PC-3 (cell line): ENCODE data around the gene PRPF40A. TPM values are rescaled to one million over a fixed set of nuclear protein-coding genes. Genes with fewer than 3 reads are reported as not detected.

Experiments used
- ATAC-seq: fragments of 200-7000 bp; cut with Tn5 transposase; 2 replicates; pipeline ENCODE4 v1.9.1; 2020; ENCODE audit warnings: mild to moderate bottlenecking, moderate library complexity
- BruUV-seq: library from RNA; stranded (reverse); fragments of 400-500 nt; replicated peaks from 2 replicates; lab custom pipeline; 2021; lab: Mats Ljungman, UMichigan
- CTCF ChIA-PET: fragments of 300-600 bp; sonication (Branson Sonifier 250); formaldehyde crosslinking; loops from one replicate; lab custom pipeline; 2022; ENCODE audit warnings: antibody characterized with exemption; lab: Charles Lee
- POLR2A ChIA-PET: fragments of 300-600 bp; sonication (Branson Sonifier 250); formaldehyde crosslinking; loops from one replicate; lab custom pipeline; 2022; ENCODE audit warnings: antibody characterized with exemption; ENCODE audit not compliant: unreplicated experiment; lab: Charles Lee
- DNase-seq: peaks from one replicate; pipeline ENCODE4 v3.0.0-alpha.2; 2015
- H2AFZ ChIP-seq: fragments of 300-600 bp; sonication (generic); 2 replicates; pipeline ENCODE4 v1.6.0; 2016; ENCODE audit warnings: antibody characterized with exemption, low read length
- H3F3A ChIP-seq: fragments of 300-600 bp; sonication (generic); one replicate; pipeline ENCODE4 v1.6.0; 2017; ENCODE audit warnings: antibody characterized with exemption, low read length, control low read depth, mild to moderate bottlenecking; ENCODE audit not compliant: unreplicated experiment
- H3K27ac ChIP-seq: fragments of 300-600 bp; sonication (generic); 2 replicates; pipeline ENCODE4 v1.5.1; 2016; ENCODE audit warnings: mild to moderate bottlenecking, low read length
- H3K27me3 ChIP-seq: fragments of 300-600 bp; sonication (generic); 2 replicates; pipeline ENCODE4 v1.6.1; 2016; ENCODE audit warnings: low read length, mixed read lengths
- H3K36me3 ChIP-seq: fragments of 300-600 bp; sonication (generic); 2 replicates; pipeline ENCODE4 v1.6.1; 2016; ENCODE audit warnings: low read depth, mixed run types, low read length, mixed read lengths
- H3K4me1 ChIP-seq: fragments of 300-600 bp; sonication (generic); 2 replicates; pipeline ENCODE4 v1.5.1; 2016; ENCODE audit warnings: low read length; ENCODE audit not compliant: insufficient read depth
- H3K4me2 ChIP-seq: fragments of 300-600 bp; sonication (generic); 2 replicates; pipeline ENCODE4 v1.6.0; 2016; ENCODE audit warnings: low read length
- H3K4me3 ChIP-seq: fragments of 300-600 bp; sonication (generic); 2 replicates; pipeline ENCODE4 v1.5.1; 2016; ENCODE audit warnings: mild to moderate bottlenecking, low read length, mixed read lengths
- H3K79me2 ChIP-seq: fragments of 300-600 bp; sonication (generic); 2 replicates; pipeline ENCODE4 v1.6.1; 2017; ENCODE audit warnings: low read length, mixed read lengths
- H3K9ac ChIP-seq: fragments of 300-600 bp; sonication (generic); 2 replicates; pipeline ENCODE4 v1.6.0; 2016; ENCODE audit warnings: mild to moderate bottlenecking, low read length
- H3K9me2 ChIP-seq: fragments of 300-600 bp; sonication (generic); replicated peaks from 2 replicates; pipeline ENCODE4 v1.6.1; 2016; ENCODE audit warnings: mixed run types, low read length, mixed read lengths
- H3K9me3 ChIP-seq: fragments of 300-600 bp; sonication (generic); 2 replicates; pipeline ENCODE4 v1.6.1; 2016; ENCODE audit warnings: low read length, mixed read lengths
- H4K20me1 ChIP-seq: fragments of 300-600 bp; sonication (generic); 2 replicates; pipeline ENCODE4 v1.6.1; 2016; ENCODE audit warnings: low read length, mixed read lengths
- EZH2 ChIP-seq: fragments of 300-600 bp; sonication (generic); IDR thresholded peaks from one replicate; pipeline ENCODE4 v1.6.1; 2017; ENCODE audit warnings: antibody characterized with exemption, mild to moderate bottlenecking, low read length; ENCODE audit not compliant: unreplicated experiment
- EZH2phosphoT487 ChIP-seq: fragments of 300-600 bp; sonication (generic); IDR thresholded peaks from 2 replicates; pipeline ENCODE4 v1.6.1; 2018; ENCODE audit warnings: mild to moderate bottlenecking, antibody characterized with exemption, low read length, borderline replicate concordance
- intact Hi-C: fragments of 100-400 bp; cut with micrococcal nuclease; formaldehyde crosslinking; loops from 2 replicates; pipeline ENCODE4 v1.9.0; 2023
- total RNA-seq: library from RNA; depleted of rRNA; stranded (reverse); fragments of >200 nt; gene quantifications from 2 replicates; pipeline ENCODE4 v1.2.3, GENCODE V29; 2014
- TF ChIP-seq, protein P1 (sequence below): fragments of 300-600 bp; sonication (generic); conservative IDR thresholded peaks from 2 replicates; pipeline ENCODE4 v1.5.1; 2017; ENCODE audit warnings: antibody characterized with exemption, low read depth, mild to moderate bottlenecking, low read length

The PRPF40A gene
- total RNA-seq, 1 experiment from 2014 or later: 140 TPM

DNA sequence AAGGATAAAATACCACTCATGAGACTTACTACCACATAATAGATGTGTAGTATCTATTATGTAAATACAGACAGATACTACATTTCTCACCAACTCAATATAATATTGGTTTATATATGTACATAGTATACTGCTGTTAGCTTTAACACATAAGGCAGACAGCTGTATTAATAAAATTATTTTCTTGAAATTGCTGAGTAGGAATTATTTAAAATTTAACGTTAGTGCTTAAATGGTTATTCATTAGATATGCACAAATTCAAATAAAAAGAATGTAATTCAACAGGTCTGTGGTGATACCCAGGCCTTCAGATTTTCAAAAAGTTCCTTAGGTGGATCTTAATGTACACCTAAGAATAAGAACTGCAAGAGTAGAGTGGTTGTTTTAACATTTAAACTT is 59.0 kb downstream of the PRPF40A start:
- Histone ChIP-seq H3K79me2 (no peaks in the 10 kb centered on the region), H3K27ac (no peak overlapping the region), H3K9ac (no peak overlapping the region), H3F3A (no peaks in the 10 kb centered on the region), H3K9me2 (no peaks in the 10 kb centered on the region), H2AFZ (no peak overlapping the region), H3K27me3 (no peaks in the 10 kb centered on the region), H4K20me1 (no peaks in the 10 kb centered on the region), H3K9me3 (no peaks in the 10 kb centered on the region), H3K4me3 (no peak overlapping the region), H3K36me3 (peaks cover 72% of the 10 kb centered on the region), H3K4me2 (no peak overlapping the region), H3K4me1 (no peaks in the 10 kb centered on the region)
- no TSS peak for BruUV-seq
- CTCF ChIA-PET: no interaction called here
- no peak for DNase-seq
- intact Hi-C loops: no loop called here
- POLR2A ChIA-PET: no interaction called here
- TF ChIP-seq EZH2phosphoT487 (no peak), EZH2 (no peak)
- TF ChIP-seq, protein P1, sequence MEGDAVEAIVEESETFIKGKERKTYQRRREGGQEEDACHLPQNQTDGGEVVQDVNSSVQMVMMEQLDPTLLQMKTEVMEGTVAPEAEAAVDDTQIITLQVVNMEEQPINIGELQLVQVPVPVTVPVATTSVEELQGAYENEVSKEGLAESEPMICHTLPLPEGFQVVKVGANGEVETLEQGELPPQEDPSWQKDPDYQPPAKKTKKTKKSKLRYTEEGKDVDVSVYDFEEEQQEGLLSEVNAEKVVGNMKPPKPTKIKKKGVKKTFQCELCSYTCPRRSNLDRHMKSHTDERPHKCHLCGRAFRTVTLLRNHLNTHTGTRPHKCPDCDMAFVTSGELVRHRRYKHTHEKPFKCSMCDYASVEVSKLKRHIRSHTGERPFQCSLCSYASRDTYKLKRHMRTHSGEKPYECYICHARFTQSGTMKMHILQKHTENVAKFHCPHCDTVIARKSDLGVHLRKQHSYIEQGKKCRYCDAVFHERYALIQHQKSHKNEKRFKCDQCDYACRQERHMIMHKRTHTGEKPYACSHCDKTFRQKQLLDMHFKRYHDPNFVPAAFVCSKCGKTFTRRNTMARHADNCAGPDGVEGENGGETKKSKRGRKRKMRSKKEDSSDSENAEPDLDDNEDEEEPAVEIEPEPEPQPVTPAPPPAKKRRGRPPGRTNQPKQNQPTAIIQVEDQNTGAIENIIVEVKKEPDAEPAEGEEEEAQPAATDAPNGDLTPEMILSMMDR: no peak
- ATAC-seq: no peak

DNA sequence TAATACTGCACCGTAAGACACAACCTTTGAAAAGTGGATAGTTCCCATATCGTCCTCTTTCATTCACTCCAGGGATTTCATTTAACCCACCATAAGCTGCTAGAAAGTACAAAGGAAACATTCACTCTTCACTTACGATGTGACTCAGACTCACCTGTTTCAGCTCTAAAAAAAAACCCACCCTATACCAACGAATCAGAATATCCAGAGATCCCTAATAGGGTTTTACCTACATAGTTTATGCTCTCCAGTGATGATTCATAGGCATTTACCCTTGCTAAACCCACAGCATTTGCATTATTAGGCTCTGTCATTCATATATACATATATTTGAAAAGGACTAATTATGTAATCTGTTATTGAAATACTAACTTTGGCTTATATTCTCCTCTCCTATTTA is 60.2 kb downstream of the PRPF40A start:
- Histone ChIP-seq H3K9me3 (no peaks in the 10 kb centered on the region), H3K9ac (no peak overlapping the region), H4K20me1 (no peaks in the 10 kb centered on the region), H3K79me2 (no peaks in the 10 kb centered on the region), H3K27ac (no peak overlapping the region), H3K4me2 (no peak overlapping the region), H3F3A (no peaks in the 10 kb centered on the region), H2AFZ (no peak overlapping the region), H3K36me3 (peaks cover 71% of the 10 kb centered on the region), H3K4me3 (no peak overlapping the region), H3K27me3 (no peaks in the 10 kb centered on the region), H3K4me1 (no peaks in the 10 kb centered on the region), H3K9me2 (no peaks in the 10 kb centered on the region)
- ChIA-PET CTCF (no interaction called here), POLR2A (no interaction called here)
- ATAC-seq: peak; percentile 82
- no TSS peak for BruUV-seq
- TF ChIP-seq, protein P1: no peak
- TF ChIP-seq EZH2phosphoT487 (no peak), EZH2 (no peak)
- intact Hi-C loops: no loop called here
- DNase-seq: peak; percentile 37

DNA sequence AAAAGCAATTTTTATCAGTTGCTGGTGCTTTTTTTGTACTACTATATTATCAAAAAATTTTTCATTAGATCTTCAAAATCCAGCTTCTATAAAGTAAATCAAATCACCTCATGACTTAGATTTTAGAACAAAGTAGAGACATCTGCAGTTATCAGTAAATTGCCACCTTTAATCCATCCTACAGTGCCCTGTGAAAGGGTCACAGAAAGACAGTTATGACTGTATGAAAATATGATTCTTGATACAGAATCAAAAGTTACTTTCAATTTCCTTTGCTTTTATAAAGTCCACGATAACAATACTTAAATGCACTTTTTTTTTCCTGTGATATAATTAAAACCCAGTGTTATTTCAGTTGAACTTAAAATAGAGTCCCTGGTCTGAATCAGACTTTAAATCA is 61.4 kb downstream of the PRPF40A start:
- Histone ChIP-seq H3K4me2 (no peak overlapping the region), H3F3A (no peaks in the 10 kb centered on the region)
- no TSS peak for BruUV-seq

More for the DNA sequence above, 61.4 kb downstream of the PRPF40A start:
- H3K27me3 ChIP-seq: no peaks in the 10 kb centered on the region
- intact Hi-C loops: no loop called here
- TF ChIP-seq, protein P1: no peak
- TF ChIP-seq EZH2phosphoT487 (no peak), EZH2 (no peak)
- no peaks in the 10 kb centered on the region for H3K4me1 ChIP-seq
- peaks cover 65% of the 10 kb centered on the region for H3K36me3 ChIP-seq
- H3K27ac ChIP-seq: no peak overlapping the region
- no peak overlapping the region for H2AFZ ChIP-seq
- POLR2A ChIA-PET: no interaction called here
- no peak overlapping the region for H3K4me3 ChIP-seq
- H3K9me2 ChIP-seq: no peaks in the 10 kb centered on the region
- no peaks in the 10 kb centered on the region for H3K9me3 ChIP-seq
- ATAC-seq (no peak), DNase-seq (no peak)
- H4K20me1 ChIP-seq: no peaks in the 10 kb centered on the region
- CTCF ChIA-PET: no interaction called here
- no peak overlapping the region for H3K9ac ChIP-seq
- no peaks in the 10 kb centered on the region for H3K79me2 ChIP-seq
